HTR-8/SVneo (cell line): ENCODE measurements around the gene DUSP15.

Source experiments
- DNase-seq: peaks from one replicate; pipeline ENCODE4 v3.0.0; 2011; ENCODE audit warnings: low spot score, mixed read lengths; ENCODE audit not compliant: insufficient read length
- FAIRE-seq: peaks from 2 replicates; lab custom pipeline; 2011; peaks lifted over from hg19 to GRCh38; lab: Jason Lieb, UNC

Gene DUSP15

DNA sequence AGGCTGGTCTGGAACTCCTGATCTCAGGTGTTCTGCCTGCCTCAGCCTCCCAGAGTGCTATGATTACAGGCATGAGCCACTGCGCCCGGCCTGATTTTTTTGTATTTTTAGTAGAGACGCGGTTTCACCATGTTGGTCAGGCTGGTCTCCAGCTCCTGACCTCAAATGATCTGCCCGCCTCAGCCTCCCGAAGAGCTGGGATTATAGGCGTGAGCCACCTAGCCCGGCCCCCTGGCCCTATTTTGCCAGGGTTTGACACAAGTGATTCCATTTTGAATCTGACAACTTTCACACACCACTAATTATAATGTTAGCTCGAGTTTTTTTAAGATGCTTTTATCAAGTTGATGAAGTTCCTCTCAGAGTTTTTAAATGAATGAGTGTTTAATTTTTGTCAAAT is 25.7 kb upstream of the DUSP15 start:
- DNase-seq (no peak), FAIRE-seq (no peak)

DNA sequence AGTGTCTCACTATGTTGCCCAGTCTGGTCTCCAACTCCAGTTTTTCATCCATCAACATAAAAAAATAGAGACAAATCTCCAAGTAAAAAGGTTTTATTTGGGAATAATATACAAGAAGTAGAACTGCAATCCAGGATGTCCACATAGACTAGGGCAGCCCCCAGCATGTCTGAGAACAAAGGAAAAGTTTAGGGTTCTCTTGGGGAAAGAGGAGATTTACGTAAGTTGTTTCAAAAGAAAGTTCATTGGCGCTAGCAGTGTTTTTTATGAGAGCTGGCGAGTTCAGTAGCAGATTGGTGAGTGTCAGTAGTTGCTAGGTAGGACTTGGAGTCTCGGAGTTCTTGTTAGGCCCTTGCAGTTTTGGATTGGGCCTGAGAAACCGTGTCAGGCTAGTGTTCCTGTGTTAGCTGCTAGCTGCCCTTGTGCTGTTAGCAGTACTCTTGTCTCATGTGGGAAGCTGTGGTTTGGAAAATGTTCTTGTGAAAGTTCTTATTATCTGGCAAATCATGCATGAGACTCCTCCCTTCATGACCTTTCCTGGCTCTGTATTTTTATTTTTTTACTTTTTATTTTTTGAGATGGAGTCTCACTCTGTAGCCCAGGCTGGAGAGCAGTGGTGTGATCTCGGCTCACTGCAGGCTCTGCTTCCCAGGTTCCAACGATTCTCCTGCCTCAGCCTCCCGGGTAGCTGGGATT is 24.8 kb upstream of the DUSP15 start:
- no peak for FAIRE-seq
- DNase-seq = no peak

DNA sequence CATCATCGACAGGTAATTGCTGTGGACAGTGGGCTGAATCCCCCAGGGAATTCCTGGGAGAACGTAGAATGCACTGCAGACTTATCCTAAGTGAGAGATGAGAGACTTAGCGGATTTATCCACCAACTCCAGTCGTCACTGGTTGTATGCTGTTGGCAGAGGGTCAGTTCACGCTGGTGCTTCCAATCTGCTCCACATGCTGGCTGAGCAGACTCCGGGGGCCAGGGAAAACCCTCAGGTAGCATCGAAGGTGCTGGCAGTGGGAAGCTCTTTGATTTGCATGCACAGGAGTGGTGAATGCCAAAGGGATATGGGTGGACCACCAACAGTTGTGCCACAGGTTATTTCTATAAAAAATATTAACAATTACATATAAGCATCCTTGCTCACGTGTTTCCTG is 20.3 kb upstream of the DUSP15 start:
- no peak for FAIRE-seq
- DNase-seq = no peak

DNA sequence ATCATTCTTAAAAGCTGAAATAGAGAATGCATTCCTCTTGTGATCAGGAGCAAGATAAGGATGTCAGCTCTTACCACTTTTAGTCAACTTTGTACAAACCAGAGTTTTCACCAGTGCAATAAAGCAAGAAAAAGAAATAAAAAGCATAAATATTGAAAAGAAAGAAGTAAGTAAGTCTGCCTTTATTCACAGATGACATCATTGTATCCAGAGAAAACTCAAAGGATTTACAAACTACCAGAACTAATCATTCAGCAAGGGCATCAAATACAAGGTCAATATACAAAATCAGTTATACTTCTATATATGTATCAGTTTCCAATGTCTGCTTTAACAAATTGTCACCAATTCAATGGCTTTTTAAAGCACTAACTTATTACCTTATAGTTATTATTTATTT is 13.5 kb upstream of the DUSP15 start:
- no peak for FAIRE-seq
- DNase-seq = no peak

DNA sequence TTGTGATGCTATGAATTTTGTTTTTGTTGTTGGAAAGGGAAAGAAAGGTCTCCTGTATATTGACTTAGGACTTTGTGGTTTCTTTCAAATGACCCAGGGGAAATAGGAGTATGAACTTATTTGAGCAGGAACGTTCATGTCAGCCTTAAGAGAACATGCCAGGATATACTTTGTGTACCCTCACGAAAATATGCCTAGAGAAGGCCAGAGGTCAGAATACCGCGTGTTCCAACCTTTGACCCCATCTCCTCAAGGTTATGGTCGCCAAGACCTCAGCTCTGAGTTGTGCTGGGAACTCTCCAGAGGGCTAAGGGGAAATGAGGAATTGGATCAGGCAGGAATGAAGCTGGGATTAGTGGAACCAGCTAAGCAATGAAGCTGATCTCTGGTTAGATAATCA is 11.6 kb upstream of the DUSP15 start:
- peak; percentile 16 for FAIRE-seq
- no peak for DNase-seq

DNA sequence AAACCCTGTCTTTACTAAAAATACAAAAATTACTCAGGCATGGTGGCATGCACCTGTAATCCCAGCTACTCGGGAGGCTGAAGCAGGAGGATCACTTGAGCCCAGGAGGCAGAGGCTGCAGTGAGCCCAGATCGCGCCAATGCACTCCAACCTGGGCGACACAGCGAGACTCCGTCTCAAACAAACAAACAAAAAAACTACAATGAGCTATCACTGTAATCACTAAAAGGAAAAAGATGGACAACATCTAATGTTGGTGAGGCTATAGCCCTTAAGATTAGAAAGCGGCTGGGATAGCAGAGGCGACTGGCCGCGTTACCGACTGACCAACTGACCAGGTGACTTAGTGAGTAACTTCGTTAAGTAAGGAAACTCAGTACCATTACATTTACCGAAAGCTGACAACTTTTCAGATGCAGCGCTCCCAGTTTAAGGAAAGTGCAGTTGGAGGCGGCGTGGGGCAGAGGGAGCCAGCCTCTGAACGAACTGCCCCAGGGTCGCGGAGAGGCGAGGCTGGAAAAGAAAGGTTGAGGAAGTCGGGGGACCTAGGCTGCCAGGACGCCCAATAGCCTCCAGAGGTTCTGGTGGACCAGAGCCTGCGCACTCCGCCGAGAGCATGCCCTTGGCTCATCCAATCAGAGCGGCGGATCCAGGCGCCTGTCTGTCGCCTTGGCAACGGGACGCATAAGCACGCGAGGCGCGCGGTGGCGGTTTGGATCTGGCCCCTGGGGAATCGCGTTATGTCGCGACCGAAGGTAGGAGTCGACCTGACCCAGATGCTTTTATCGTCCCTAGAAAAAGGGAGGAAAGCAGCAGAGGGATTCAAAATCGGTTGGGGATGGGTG is 9.0 kb upstream of the DUSP15 start:
- DNase-seq (peak; percentile 97), FAIRE-seq (peak; percentile 86)

DNA sequence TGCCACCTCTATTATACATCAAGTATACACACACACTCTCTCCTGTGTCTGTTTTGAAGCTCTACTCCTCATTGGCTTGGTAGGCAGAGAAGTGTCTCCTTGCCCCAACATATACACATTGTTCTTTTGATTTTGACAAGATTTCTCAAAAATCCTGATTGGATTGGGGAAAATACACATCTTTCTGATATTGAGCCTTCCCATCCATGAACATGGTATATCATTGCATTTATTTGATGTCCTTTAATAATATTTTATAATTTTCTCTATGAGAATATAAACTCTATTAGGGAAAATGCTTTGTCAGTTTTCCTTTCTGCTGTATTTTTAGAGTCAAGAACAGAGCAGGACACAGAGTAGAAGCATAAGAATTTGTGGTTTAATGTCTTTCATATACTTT is 7.4 kb upstream of the DUSP15 start:
- FAIRE-seq = no peak

DNA sequence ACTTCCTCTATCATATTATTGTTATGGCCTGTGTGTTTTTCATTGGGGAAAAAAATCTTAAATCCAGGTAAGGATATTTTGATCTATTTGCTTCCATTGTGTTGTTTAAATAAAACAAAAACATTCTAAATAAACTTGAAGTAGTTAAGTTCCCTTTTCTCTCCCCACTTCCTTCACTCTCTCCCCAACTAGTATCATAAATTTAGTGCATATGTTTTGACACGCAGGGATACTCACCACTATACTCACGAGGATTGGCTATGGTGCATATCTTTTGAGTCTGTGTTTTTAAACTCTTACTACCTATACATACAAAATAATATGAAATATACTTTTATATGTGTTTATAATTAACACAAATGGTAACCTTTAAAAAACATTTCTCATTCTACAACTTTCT is 5.3 kb upstream of the DUSP15 start:
- no peak for FAIRE-seq
- no peak for DNase-seq

More for the DNA sequence above, 7.4 kb upstream of the DUSP15 start:
- no peak for DNase-seq

DNA sequence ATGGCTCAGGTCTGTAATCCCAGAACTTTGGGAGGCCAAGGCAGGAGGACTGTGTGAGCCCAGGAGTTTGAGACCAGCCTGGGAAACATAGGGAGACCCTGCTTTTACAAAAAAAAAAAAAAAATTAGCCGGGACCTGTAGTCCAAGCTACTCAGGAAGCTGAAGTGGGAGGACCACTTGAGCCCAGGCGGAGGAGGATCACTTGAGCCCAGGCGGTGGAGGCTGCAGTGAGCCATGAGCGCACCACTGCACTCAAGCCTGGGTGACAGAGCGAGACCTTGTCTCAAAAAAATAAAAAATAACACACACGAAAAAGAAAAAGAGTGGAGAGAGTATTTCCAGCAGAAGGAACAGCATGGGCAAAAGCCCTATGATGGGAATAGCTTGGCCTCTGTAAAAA is 2.1 kb upstream of the DUSP15 start:
- DNase-seq (no peak), FAIRE-seq (no peak)

DNA sequence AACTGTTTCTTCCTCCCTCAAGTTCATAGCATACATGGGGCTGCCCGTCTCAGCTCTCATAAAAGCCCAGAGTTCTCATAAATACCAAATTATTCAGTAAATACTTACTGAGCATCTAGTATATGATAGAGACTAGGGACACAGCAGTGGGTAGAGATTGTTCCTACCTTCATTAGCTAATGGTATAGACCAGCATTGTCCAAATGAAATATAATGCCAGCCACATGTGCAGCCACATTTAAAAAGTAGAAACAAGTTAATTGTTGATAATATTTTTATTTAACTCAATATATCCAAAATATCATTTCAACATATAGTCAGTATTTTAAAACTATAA is 1.3 kb upstream of the DUSP15 start:
- no peak for FAIRE-seq
- DNase-seq = no peak

DNA sequence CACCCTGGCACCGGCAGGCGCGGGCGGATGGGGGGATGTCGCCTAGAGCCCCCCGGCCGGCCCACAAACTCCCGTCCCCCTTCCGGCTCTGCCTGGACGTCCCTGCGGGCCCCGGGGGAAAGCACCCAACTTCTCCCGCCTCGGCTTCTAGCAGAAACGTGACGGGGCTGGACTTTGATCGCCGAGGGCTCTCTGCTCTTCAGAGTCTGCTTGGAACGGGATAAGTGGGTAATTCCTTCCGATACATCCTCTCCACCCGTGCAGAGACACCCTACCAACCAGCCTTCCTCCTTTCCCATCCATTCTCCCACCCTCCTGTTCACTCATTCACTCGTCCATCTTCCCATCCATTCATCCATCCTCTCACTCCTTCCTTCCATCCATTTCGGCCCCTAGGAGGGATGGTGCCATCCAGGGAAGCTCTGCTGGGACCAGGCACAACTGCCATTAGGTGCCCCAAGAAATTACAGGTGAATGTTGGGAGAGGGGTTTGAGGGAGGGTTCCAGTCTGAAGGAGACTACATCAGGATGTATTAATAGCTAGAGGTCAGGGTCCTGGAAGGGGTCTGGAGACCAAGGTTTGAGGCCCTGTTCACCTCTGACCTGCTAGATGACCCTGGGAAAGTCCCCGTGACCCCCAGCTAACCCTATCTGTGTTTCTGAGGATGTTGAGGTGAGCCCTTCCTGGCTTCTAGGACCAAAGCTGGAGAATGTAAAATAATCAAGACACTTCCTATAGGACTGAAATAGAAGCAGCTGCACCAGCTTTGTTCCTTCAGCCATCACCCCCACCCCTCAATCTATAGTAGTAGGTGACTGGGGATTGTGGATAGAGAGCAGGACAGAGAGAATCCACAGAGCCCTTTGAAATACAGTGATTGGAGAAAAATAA is 645 bp upstream of the DUSP15 start:
- DNase-seq (peak; percentile 31), FAIRE-seq (peak; percentile 46)

DNA sequence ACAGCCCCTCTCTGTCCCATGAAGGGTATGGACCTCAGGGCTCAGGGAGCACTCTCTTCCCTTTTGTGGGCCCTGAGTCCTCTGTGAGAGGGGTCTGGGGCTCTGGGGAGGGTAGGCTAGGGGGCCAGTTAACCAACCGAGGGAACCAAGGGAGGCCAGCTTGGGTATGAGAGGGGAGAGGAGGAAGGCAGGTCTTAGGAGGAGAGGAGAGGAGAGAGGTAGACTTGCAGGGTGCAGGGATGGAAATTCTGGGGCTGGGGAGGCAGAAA is 720 bp downstream of the DUSP15 start:
- DNase-seq = no peak
- no peak for FAIRE-seq

DNA sequence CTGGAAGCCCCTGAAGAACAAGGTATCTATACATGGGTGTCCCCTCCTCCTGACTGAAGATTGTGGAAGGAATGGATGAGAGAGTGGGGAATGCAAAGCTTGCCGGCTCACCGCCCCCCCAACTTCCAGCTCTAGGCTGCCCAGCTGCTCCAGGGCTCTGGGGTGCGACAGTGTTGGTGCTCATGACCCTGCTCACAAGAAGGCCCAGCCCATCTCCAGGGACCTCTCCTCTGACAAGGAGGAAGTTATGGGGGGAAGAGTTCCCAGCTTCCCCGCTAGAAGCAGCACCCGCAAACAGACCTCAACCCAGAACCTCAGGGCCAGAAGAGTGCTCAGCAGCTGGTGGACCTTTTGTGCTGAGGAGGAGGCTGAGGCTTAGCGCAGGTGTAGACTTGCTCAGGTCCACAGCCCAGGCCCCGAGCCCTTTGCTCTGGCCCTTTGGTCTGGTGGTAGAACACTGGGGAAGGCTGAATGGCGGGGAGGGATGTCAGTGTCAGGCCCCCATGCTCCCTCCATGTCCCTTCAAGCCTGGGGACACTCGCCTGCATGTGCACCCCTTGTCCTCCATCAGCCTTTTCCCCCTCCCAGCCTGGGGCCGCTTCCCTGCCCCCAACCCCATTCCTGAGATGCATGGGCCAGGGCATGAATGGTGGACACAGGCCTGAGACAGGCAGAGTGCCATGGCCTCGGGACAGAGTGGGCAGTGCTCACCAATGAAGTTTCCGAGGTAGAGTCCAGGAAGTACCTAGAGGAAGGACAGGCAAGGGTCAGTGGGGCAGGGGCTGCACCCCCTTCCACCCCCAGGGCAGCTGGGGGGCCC is 1.3 kb downstream of the DUSP15 start:
- FAIRE-seq = no peak
- no peak for DNase-seq

DNA sequence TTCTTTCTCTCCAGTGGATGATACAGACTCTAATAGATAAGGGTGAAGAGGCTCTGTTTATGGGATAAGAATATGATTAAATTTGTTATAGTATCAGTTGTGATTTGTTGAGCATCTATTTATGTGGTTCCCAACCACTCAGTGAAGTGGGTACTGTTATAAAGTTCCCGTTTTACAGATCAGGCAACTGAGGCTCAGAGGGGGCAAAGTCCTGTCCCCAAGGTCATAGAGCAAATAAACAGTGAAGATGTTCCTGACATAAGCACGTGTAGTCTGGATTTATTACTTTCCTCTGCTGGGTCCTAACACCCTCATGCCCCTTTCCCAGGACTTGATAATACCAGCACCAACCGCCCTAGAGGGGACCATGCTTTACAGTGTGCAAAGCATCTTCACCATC is 4.1 kb downstream of the DUSP15 start:
- DNase-seq (no peak), FAIRE-seq (peak; percentile 9)

DNA sequence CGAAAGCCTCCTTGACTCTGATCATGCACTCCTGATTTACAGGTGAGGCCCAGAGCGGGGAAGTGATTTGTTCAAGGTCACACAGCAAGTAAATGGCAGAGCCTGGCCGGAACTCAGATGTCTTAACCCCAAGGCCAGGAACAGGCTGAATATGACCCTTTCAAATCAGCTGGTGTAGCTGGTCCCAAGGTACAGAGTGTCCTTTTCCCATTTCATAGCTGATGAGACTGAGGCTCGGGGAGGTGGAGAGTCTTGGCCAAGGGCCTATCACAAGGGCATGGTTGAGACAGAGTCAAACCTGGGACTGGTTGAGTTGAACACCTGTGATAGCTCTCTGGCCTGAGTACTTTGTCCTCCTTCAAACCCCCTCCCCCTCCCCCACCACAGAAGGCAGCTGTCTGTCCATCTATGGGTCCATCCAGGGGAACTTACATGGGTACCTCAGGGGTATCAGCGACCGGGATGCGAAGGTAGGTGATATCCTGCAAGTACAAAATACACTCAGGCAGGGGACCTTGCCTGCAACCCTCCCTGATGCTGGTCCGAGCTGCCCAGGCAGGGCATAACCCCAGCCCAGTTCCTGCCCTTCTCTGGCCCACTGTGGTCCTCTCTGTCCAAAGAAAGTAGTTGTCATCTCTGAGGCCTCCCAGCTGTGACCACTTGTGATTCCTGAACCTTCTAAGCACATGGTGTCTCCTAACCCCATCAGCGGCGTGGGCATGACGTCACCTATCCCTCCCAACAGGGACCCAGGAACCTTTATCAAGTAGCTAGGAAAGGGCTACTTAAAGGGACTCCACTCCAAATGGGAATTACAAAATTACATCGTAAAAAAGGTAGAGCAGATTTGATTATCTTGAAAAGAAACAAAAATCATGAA is 5.6 kb downstream of the DUSP15 start:
- DNase-seq (no peak), FAIRE-seq (no peak)

DNA sequence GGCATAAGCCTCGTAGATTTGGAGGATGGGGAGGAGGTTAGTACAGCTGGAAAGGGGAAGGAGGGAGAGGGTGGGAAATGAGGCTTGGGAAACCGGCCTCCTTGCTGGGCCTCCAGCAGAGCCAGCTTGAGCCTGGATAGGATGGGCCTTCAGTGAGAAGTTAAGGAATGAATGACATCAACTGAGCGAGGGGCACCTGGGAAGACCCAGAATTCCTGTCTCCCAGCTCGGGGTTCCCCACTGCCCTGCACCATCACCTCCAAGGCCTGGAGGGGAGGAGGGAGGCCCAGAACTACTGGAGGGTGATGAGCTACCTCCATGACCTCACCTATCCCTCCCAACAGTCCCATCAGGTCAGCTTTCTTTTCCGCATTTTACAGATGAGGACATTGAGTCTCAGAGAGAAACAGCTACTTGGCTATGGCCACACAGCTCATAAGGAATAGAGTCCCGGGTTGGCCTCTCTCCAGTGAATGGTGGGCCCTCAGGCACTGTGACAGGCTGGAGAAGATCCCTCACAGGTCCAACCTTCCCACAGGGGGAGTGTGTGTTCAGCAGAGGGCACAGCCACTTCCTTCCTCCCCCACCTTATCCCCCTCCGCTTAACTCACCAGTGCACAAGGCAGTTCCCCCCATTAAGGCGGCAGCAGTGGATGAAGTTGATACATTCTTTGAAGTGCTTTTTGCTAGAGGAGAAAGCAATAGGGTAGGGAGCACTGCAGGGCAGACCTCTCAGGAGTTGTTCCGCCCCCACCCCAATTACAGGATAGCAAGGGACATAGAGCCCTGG is 6.8 kb downstream of the DUSP15 start:
- FAIRE-seq = no peak
- no peak for DNase-seq

DNA sequence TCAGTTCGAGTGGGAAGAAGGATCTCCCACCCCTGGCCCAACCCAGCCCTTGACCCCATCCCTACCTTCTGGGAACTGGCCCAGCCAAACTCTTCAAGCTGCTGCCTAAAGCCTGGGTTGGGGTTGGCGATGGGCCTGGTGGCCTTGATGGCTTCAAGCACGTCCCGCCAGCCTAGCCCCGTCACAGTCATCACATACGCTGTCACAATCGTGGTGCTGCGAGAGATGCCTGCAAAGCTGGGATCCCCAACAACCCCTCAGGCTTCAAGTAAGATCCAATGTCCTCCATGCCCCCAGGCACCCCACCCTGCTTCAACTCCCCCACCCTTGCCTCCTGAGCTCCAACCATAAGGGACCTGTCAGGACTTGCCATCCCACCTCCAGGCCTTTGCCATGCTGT is 7.8 kb downstream of the DUSP15 start:
- FAIRE-seq = no peak

DNA sequence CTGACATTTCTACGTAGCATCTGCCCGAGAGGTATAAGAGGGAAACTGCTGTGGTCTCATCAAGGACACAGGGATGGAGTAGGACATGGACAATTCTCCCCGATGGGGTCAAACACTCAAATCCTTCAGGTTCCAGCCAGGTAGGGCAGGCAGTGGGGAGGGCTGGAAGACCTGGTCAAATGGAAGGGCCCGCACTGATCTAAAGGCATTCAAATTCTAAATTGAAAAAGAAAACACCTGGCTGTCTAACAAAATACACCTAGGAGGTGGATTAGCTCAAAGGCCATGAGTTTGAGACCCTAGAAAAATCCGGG is 8.2 kb downstream of the DUSP15 start:
- DNase-seq (no peak), FAIRE-seq (no peak)

More for the DNA sequence above, 7.8 kb downstream of the DUSP15 start:
- no peak for DNase-seq
